ENCODE results near the gene USP8. TPM values are rescaled to one million over a fixed set of nuclear protein-coding genes. Genes with fewer than 3 reads are reported as not detected.
"Not testable (repeated sequence)": the region's sequence is repeated elsewhere in the genome, so short reads cannot be mapped to it uniquely, and the experiment has no call there.

USP8 gene
- total RNA-seq, 4 donors from 2014 or later, result 37.6 to 170 (median 85.6) TPM

- intact Hi-C loops (cut with DNase I; ENCODE audit: low total_unique reads), result no loop called here
- Histone ChIP-seq H3K4me3 (no peak overlapping the region), H3K36me3 (no peaks in the 10 kb centered on the region), H3K4me1 (no peaks in the 10 kb centered on the region), H3K27ac (no peak overlapping the region), H3K27me3 (no peaks in the 10 kb centered on the region), H3K9me3 (no peaks in the 10 kb centered on the region)
- DNase-seq, result no peak
- TF ChIP-seq CTCF (IDR thresholded peaks at IDR 0.05) (no peak), POLR2A (IDR thresholded peaks at IDR 0.05) (no peak)
Observed at GRCh38 chr15:50415752-50416404, 8.3 kb upstream of the USP8 start.

- intact Hi-C loops (cut with DNase I; ENCODE audit: low total_unique reads), result no loop called here
- H3K4me1 ChIP-seq, result no peaks in the 10 kb centered on the region
- no peak for TF ChIP-seq POLR2A (IDR thresholded peaks at IDR 0.05)
- TF ChIP-seq CTCF (IDR thresholded peaks at IDR 0.05), result no peak
- H3K27ac ChIP-seq, result no peak overlapping the region
- no peaks in the 10 kb centered on the region for H3K27me3 ChIP-seq
- no peaks in the 10 kb centered on the region for H3K36me3 ChIP-seq
- H3K4me3 ChIP-seq, result no peak overlapping the region
- H3K9me3 ChIP-seq, result no peaks in the 10 kb centered on the region
- DNase-seq, result no peak
Observed at GRCh38 chr15:50416890-50417289, 7.3 kb upstream of the USP8 start.

- no peak for DNase-seq
- intact Hi-C loops (cut with DNase I; ENCODE audit: low total_unique reads), result no loop called here
- no peaks in the 10 kb centered on the region for H3K4me1 ChIP-seq
- no peak overlapping the region for H3K4me3 ChIP-seq
- H3K9me3 ChIP-seq, result no peaks in the 10 kb centered on the region
- H3K36me3 ChIP-seq, result no peaks in the 10 kb centered on the region
- TF ChIP-seq CTCF (IDR thresholded peaks at IDR 0.05) (no peak), POLR2A (IDR thresholded peaks at IDR 0.05) (no peak)
- no peaks in the 10 kb centered on the region for H3K27me3 ChIP-seq
- no peak overlapping the region for H3K27ac ChIP-seq
Observed at GRCh38 chr15:50418041-50418583, 6.1 kb upstream of the USP8 start.

GRCh38 chr15:50425219-50425618 is 1.0 kb downstream of the USP8 start:
- H3K27ac ChIP-seq, result peak overlapping the region in 1 of 2 donors; percentile 85
- no peak for TF ChIP-seq CTCF (IDR thresholded peaks at IDR 0.05)
- TF ChIP-seq POLR2A (IDR thresholded peaks at IDR 0.05), result no peak
- DNase-seq, result no peak
- H3K36me3 ChIP-seq, result no peaks in the 10 kb centered on the region
- peak overlapping the region; percentile 69 to 70 for H3K4me3 ChIP-seq
- no peaks in the 10 kb centered on the region for H3K4me1 ChIP-seq
- intact Hi-C loops (cut with DNase I; ENCODE audit: low total_unique reads), result no loop called here
- H3K27me3 ChIP-seq, result no peaks in the 10 kb centered on the region
- H3K9me3 ChIP-seq, result no peaks in the 10 kb centered on the region

- DNase-seq; intact Hi-C loops (cut with DNase I; ENCODE audit: low total_unique reads); H3K36me3 ChIP-seq; H3K4me1 ChIP-seq; H3K27ac ChIP-seq; H3K9me3 ChIP-seq; H3K27me3 ChIP-seq: not testable (repeated sequence)
- peak overlapping the region in 1 of 2 donors; percentile 70 for H3K4me3 ChIP-seq
Observed at GRCh38 chr15:50425678-50426246, 1.6 kb downstream of the USP8 start.
